GDM1 (cell line): ENCODE results near the gene MED19.
"Not testable (repeated sequence)": the region's sequence is repeated elsewhere in the genome, so short reads cannot be mapped to it uniquely, and the experiment has no call there.

Source experiments
- DNase-seq: peaks from one replicate; lab custom pipeline; 2025; lab: John Stamatoyannopoulos, UW

MED19 gene, protein sequence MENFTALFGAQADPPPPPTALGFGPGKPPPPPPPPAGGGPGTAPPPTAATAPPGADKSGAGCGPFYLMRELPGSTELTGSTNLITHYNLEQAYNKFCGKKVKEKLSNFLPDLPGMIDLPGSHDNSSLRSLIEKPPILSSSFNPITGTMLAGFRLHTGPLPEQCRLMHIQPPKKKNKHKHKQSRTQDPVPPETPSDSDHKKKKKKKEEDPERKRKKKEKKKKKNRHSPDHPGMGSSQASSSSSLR

DNA sequence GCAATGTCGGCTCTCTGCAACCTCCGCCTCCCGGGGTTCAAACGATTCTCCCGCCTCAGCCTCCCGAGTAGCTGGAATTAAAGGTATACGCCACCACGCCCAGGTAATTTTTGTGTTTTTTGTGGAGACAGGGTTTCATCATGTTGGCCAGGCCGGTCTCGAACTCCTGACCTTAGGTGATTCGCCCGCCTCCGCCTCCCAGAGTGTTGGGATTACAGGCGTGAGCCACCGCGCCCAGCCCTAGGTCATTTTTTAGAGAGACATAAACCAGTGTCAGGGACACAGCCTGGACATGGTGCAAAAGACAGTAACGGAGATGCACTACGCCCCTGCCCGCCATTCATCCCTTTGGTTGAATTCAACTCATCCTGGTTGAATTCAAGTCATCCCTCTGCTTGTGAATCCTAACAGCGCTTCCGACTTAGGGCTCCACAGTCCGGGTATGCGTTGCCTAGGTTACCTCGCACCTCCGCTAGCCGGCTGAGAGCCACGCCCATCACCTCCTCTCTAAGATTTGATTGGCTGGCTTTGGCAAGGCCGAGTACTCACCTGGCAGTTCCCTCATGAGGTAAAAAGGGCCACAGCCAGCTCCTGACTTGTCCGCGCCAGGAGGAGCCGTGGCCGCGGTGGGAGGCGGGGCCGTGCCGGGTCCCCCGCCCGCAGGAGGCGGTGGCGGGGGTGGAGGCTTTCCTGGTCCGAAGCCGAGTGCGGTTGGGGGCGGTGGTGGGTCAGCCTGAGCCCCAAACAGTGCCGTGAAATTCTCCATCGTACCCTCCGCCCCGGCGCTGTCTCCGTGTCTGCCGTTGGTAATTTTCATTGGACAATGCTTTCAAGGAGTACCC lies at the start of gene MED19:
Gene MED19 (minus strand): TSS at position 802 of the 842 bp plus-strand sequence. CDS start 36 bp downstream, at position 766.
- DNase-seq, result peak; percentile 44

DNA sequence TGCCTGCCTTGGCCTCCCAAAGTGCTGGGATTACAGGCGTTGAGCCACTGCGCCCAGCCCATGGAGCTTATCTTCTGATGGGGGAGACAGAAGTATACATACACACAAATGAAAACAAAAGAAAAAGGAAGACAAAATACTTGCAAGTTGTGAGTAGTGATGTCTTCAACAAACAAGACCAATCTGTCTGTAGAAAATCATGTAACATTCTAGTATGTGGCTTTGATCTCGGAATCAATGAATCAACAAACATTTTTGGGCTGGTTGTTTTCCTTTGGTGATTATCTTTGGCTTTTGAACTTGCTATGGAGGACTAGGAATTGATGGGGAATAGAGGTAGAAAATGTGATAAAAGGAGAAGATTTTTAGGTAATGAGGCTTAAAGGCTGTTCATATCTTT lies 46.2 kb upstream of the MED19 start:
- DNase-seq, result no peak

DNA sequence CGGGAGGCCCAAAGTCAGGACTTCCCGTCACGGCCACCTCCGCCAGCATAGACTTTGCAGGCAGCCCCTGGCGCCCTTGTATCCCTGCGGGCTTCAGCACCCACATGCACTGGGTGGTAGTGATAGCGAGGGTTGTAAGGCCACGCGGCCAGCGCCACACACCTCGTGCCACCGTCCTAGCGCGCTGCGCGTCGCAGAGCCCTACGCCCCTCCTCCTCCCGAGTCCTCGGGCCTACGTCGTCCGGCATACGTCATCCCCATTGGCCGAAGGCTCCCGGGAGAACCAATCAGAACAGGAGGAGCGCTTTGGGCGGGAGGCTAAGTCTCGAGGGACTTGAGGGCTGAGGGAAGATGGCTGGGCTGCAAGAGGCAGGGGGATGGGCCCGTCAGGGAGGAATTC lies 40.9 kb upstream of the MED19 start:
- no peak for DNase-seq

DNA sequence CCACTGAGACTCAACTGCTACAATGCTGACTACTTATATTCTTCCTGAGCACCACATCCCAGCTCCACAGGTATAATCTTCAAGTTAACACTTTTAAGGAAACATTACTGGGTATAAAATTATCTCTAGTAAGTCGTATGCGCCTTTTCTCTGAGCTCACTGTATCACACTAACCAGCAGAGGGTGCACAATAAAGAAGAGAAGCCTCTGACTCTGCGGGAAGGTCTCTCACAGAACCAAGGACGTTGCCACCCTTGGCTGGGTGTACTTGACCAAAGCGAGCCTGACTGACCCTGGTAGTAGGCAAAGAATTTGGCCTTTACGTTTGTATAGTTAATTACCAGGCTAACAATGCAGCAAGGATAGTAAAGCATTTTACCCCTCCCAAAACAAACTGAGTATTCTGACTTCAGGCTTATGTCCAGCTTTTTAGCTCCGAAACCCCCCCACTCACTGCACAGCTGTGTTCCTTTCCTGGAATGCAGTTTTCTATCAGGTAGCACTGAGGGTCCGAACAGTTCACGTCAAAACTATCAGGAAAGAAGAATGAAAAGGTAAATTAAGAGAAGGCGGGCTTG lies 39.8 kb upstream of the MED19 start, which contains the start of gene BTBD18:
Gene BTBD18 (minus strand): TSS at position 144 of the 578 bp plus-strand sequence. CDS start 631 bp downstream, outside the sequence.
- no peak for DNase-seq

DNA sequence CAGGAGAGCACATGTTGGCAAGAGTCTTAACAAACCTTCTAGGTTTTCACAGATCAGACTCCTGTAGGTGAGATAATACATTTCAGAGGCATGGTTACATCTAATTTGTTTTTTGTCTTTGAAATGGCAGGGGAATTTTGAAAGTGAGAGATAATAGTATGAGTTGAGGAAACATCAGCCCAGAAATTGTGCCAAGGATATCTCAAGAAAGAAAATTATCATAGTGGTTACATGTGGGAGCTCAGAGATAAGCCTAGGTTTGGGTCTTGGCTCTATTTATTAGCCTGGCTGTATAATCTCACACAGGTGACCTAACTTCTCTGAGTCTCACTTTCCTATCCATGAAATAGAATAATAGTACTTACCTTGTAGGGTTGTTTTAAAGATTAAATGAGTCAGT lies 39.2 kb upstream of the MED19 start:
- DNase-seq, result no peak

DNA sequence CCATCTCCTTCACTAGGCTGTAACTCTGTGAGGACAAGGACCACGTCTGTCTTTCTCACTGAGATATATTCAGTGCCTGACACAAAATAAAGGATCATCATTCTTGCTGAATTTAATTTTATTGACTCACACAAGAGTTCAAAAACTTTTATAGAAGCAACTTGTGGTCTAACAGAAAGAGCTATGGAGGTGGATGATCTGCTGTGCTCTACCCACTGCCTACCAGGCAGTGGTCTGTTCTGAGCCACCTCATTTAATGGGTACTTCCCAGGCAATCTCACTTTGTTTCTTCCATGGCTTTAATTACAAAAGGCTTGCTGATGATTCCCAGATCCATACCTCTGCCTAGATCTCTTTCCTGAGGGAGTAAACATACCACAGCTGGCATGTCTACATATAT lies 34.9 kb upstream of the MED19 start:
- no peak for DNase-seq

DNA sequence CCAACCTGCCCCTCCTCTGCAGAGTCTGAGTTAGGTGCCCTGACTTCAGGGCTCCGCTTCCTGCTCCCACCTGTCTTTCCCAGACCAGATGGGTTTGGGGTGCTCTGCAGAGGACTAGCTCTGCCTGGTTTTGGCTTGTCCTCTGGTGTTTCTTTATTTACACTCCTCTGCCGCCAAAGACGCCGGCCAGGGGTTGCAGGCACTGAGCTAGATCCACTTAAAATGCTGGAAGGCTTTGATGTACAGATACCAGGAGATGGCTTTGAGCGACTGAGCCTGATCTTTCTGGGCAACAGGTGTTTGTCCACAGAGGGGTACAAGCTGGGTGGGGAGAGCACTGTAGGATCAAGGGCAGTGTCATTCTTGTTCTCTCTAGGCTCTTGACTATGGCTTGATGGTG lies 33.2 kb upstream of the MED19 start:
- no peak for DNase-seq

DNA sequence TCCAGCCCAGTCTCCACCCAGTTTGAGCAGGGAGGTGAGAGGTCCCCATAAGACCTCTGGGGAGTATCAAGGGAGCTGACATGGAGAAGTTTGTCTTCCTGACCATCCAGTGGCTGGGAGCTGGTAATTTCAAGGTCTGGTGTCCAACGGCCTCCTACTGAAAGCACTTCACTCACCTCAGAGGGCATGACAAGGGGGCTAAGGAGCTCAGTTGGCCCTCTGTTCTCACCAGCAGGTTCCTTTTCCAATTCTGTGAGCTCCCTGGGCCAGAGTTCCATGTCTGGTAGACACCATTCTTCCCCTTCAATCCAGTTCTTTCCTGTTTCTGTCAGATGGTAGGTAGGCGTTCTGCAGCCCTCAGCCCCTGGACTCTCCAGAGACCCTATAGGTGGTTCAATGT lies 32.3 kb upstream of the MED19 start:
- DNase-seq, result no peak

DNA sequence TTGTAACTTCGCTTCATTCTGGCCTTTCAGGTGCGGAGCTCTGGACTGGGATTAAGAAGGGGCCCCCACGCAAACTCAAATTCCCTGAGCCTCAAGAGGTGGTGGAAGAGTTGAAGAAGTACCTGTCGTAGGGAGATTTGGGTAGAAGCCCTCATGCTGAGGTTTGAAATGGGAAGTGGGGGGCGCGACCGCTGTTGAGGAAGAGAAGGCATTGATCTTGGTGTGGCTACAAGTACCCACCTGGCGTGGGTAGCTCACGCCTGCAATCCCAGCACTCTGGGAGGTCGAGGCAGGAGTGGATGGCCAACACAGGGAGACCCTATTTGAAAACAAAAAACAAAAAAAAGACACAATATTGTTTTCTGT lies 30.1 kb upstream of the MED19 start:
- no peak for DNase-seq

DNA sequence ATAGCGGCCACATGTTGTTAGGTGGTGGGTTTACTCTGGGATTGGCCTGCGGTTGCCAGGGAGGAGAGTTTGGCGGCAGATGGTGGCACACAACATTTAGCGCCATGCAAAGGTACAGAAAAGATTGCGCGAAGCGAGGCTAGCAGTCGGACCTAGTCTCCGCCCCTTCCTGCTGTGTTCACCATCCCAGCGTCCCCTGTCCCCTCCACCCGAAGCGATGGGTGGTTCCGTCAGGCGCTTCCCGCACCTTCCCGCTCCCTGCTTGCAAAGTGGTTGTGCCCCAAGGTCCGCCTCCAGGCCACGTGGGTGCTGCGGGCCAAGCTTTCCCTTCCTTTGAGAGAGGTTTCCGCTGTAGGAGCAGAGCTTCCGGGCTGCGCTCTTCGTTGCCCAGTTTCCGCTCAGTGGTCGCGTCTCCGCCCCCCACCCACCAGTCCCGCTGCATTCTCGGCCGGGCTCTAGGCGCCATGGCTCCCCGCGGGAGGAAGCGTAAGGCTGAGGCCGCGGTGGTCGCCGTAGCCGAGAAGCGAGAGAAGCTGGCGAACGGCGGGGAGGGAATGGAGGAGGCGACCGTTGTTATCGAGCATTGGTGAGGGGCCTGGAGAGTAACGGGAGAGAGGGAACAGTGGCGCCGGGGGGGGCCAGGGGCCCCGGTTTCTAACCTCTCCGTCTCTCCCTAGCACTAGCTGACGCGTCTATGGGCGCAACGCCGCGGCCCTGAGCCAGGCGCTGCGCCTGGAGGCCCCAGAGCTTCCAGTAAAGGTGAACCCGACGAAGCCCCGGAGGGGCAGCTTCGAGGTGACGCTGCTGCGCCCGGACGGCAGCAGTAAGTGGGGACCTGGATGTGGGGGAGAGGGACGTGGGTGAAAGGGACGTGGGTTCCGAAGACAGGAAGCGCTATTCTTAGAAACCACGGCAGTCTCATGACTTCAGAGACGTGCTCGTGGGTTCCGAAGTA lies 29.4 kb upstream of the MED19 start, which contains the start of gene SELENOH:
Gene SELENOH (plus strand): TSS at position 360 of the 955 bp plus-strand sequence. CDS start 105 bp downstream, at position 465.
- peak; percentile 98 for DNase-seq

DNA sequence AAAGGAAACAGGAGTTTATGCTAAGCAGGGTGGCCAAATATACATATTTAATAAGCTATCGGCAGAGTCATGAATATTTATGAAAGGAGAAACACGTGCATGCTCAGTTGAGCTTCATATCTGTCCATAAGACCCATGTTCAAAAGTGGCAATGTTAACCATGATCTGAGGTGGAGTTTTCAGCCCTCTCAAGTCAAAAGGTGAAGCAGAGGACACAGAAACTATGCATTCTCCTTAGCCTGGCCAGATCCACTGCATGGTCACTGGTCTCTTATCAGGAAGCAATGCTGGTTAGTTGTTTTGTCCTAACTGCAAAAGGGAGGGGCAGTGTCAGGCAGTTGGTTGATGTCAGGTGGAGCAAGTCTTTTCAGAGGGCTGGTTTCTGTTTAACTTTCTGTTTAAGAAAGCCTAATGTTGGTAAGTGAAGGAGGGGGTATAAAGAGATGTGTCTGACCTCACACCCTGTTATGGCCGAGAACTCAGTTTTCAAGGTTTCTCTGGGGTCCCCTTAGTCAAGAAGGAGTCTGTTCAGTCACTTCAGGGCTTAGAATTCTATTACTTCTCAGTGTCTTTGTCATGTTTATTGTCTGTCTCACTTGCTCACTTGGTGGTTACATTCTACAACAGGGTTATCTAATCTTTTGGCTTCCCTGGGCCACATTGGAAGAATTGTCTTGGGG lies 23.7 kb upstream of the MED19 start:
- no peak for DNase-seq

DNA sequence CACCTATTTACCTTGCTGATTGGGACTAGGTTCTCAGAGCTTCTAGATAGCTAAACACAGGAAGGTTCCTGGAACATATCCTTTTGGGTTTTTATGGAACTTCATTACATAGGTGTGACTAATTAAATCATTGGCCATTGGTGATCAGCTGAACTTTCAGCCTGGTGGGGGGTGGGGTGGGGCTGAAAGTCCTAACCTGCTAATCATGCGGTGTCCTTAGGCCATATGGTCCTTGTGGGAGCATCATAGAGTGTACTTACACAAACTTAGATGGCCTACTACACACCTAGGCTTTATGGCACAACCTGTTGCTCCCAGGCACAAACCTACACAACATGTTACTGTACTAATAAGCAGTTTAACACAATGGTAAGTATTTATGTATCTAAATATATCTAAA lies 20.6 kb upstream of the MED19 start:
- DNase-seq, result no peak

DNA sequence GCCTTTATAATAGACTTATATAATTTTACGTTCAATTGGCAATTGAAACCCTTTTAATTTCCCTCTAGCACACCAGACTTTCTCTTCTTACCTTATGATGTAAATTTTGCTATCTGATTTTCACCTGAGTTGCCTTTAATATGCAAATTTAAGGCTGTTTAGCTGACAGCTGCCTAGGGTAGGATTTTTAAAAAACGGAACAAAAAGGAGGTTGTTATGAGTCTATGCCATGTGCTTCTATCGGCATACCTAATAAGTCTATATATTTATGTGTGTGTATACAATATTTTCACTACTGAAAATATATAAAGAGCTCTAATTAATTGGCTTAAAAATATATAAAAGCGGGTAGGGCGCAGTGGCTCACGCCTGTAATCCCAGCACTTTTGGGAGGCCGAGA lies 17.5 kb upstream of the MED19 start:
- no peak for DNase-seq

DNA sequence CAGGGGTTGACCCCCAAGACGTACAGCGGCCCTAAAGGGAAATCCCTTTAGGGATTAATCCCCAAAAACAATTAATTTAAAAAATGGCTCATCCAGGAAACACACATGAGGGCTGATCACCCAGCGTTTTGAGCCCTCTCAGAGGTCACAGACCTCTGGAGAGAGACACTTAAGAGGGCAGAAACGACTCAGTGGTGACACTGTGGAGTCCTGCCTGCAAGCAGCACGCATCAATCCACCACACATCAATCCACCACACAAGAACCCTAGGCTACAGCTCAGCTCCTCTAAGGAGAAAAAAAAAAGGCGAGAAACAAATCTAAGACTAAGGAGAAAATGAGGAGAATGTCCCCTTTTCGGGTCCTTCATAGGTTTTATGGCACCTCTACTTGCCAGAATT lies 16.8 kb upstream of the MED19 start:
- no peak for DNase-seq

DNA sequence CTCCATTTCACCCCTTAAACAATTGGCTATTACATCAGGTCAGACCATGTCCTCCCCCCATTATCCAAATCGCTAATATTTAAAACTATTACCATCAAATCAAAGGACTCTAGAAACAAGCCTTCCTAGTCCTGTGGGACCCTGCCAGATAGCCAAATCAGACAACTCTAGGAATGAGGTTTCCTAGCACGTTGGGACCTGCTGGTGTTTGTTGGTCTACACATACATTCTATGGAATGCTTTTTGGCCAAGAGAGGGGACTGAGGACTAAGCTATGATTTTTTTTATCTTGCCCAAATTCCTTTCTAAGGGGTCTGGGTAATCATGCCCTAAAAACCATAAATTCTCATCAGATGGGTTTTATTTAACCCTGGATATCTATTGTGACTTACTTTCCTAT lies 15.2 kb upstream of the MED19 start:
- DNase-seq, result no peak

DNA sequence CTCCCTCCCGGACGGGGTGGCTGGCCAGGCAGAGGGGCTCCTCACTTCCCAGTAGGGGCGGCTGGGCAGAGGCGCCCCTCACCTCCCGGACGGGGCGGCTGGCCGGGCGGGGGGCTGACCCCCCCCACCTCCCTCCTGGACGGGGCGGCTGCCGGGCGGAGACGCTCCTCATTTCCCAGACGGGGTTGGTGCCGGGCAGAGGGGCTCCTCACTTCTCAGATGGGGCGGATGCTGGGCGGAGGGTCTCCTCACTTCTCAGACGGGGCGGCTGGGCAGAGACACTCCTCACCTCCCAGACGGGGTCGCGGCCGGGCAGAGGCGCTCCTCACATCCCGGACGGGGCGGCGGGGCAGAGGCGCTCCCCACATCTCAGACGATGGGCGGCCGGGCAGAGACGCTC lies 4.7 kb upstream of the MED19 start:
- DNase-seq, result not testable (repeated sequence)

DNA sequence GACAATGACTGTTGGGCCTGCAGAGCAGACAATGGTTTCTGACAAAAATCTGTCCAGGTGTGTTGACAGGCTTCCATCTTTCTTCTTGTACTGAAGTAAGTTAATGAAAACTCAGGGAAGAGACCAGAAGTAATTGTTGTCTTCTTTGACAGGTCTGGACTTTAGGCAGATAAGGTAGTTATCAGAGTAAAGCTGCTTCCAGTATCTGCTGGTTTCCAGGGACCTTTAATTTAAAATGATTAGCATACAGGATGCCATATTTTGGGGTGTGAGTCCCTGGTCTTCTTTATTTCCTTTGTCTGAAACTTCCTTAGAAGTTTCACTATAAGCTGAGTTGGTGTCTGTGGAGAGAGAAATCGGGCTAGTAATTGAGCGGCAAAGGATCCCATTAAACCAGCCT lies 1.8 kb upstream of the MED19 start:
- DNase-seq, result no peak

DNA sequence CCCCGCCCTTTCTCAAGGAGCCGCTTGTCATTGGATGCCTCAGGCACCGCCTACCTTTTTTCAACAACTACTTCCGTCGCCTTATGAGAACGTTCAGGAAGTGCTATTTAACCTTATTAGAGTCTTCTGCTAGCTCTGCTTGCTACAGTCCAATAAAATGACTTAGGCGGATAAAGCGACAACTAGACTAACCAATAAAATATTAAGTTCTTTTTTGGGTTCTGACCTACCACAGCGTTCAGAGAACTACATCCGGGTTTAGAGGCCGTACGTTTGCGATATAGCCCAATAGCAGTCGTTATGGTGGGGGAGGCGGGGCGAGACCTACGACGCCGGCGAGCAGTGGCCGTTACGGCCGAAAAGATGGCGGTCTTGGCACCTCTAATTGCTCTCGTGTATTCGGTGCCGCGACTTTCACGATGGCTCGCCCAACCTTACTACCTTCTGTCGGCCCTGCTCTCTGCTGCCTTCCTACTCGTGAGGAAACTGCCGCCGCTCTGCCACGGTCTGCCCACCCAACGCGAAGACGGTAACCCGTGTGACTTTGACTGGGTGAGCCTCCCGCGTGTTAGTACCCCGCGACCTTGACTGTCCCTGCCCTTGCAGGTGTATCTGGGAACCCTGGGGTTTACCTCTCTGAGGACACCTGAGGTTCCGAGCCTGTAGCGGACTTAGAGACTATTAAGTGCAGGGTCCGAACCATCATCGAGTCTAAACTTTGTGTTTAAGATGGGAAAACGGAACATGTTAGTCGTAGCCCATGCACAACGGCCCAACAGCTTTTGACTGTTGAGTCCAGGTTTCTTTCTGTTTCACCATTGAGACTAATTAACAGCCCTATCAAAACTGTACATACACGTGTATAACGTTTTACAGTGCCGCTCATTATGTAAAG lies 488 bp upstream of the MED19 start, which contains the start of gene TMX2:
Gene TMX2 (plus strand): TSS at position 338 of the 895 bp plus-strand sequence. CDS start 26 bp downstream, at position 364.
- DNase-seq, result peak; percentile 94

DNA sequence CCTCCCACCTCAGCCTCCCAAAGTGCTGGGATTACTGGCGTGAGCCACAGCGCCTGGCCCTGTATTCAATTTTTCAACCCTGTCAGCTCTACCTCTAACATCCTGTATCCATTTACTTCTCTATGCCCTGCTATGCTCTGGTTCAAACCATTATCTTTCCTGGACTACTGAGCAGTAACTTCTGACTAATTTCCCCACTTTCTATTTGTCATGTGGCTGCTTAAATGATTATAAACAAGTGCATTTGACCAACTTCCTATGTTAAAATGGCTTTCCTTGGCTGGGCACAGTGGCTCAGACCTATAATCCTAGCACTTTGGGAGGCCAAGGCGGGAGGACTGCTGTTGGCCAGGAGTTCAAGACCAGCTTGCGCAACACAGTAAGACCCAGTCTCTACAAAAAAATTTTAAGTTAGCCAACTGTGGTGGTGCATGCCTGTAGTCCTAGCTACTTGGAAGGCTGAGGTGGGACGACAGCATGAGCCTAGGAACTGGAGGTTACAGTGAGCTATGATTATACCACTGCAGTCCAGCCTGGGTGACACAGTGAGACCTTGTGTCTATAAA lies 2.1 kb downstream of the MED19 start:
- no peak for DNase-seq

DNA sequence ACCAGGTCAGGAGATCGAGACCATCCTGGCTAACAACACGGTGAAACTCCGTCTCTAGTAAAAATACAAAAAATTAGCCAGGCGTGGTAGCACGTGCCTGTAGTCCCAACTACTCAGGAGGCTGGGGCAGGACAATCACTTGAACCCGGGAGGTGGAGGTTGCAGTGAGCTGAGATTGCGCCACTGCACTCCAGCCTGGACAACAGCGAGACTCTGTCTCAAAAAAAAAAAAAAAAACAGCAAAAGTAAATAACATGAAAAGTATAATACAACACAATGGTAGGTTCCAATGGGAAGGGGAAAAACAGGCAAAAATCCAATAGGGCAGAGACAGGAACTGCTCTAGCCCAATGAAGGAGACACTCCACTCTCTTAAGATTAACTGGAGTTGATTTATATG lies 6.6 kb downstream of the MED19 start:
- not testable (repeated sequence) for DNase-seq
